GM18909 (cell line): ENCODE data around the gene MISP3.
"Not testable (repeated sequence)": the region's sequence is repeated elsewhere in the genome, so short reads cannot be mapped to it uniquely, and the experiment has no call there.

Source experiments
- ATAC-seq: cut with Tn5 transposase; IDR thresholded peaks from one replicate; pipeline ENCODE4 v1.9.1; 2021; ENCODE audit warnings: mild to moderate bottlenecking; ENCODE audit not compliant: unreplicated experiment, poor library complexity

Gene MISP3

DNA sequence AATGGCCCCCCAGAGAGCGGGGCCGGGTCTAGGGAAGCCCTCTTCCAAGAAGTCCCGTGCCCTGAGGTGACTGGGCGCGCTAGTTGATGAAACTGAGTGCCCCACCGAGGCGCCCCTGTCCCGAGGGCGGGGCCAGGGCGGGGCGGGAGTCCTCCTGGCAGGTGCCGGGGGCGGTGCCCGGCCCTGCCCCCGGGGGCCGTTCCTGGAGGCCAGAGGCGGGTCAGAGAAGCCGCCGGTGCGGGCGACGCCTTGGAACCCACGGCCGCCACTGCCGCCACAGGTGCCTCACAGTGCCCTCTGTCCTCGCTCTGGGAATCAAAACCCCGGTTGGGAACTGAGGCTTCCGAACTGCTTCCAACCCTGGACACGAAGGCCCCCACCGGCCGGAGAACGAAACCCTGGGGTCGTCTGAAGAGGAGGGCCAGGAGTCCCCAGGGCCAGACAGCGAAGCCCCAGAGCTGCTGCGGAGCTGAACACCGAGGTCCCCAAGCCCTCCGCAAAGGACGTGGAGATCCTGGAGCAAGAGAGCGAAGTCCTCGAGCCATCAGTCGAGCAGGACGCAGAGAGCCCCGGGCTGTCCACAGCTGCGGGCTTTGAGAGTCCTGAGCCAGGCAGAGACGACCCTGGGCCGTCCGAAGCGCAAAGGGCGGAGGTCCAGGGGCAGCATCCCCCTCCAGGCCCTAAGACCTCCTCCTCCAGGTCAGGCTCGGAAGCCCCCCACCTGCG, at the start of gene MISP3:
MISP3 (plus strand) TSS at position 252 of the 726 bp plus-strand sequence. CDS start 524 bp downstream, outside the sequence.
- ATAC-seq: peak; percentile 34

DNA sequence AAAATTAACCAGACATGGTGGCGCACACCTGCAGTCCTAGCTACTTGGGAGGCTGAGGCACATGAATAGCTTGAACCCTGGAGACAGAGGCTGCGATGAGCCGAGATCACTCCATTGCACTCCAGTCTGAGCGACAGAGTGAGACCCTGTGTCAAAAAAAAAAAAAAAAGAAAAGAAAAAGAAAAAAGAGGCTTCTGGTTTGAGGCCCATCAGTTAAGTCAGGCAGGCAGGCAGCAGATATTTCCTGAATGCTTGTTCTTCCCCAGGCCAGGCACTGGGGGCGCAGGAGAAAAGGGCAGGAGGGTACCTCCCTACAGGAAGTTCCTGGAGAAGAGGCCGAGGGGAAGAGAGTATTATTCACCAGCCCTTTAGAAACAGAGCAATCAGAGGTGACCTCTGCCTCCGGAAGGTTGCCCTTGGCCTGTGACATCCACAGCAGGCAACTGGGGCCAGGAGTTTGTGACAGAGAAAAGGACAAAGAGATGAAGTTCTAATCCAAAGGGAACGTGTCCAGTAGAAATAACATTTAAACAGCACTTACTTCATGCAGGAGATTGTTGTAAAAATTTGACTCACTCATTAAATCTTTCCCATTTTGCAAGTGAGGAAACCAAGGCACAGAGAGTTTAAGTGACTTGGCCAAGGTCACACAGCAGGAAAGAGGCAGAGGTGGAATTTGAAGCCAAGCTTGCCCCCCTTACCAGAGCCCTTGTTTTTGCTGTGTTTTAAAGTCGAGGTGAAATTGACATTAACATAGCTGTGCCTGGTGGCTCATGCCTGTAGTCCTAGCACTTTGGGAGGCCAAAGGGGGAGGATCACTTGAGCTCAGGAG, 49.0 kb upstream of the MISP3 start:
- ATAC-seq: no peak

DNA sequence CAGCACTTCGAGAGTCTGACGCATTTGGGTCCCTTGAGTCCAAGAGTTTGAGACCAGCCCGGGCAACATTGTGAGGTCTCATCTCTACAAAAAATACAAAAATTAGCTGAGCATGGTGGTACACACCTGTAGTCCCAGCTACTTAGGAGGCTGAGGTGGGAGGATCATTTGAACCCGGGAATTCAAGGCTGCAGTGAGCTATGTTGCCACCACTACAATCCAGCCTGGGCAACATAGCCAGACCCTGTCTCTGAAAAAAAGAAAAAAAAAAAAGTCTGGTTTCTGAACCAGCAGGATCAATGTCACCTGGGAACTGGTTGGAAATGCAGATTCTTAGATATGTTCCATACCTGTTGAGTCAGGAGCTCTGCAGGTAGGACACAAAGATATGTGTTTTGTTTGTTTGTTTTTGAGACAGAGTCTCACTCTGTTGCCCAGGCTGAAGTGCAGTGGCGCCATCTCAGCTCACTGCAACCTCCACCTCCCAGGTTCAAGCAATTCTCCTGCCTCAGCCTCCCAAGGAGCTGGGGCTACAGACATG, 45.9 kb upstream of the MISP3 start:
- not testable (repeated sequence) for ATAC-seq

DNA sequence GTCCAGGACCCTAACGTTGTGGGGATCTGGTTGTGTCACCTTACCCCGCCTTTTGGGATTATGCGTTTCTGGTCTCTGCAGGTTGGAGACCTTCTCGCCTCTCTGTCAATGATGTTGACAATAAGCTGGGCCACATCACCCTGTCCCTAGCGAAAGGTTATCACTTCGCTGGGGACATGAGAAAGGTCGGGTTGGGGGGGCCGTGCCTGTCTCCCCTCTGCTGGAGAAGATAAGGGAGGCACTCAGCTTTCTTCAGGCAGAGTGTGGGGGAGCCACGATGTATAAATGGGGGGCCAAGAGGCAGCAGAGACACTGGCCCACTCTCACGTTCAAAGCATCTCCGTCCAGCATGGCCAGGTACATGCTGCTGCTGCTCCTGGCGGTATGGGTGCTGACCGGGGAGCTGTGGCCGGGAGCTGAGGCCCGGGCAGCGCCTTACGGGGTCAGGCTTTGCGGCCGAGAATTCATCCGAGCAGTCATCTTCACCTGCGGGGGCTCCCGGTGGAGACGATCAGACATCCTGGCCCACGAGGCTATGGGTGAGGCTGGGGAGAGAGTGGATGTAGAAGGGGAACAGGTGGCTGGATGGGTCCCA, 44.6 kb upstream of the MISP3 start, which contains the start of gene RLN3:
RLN3 (plus strand) TSS at position 293 of the 595 bp plus-strand sequence; CDS start at position 350, 57 bp downstream.
- ATAC-seq: no peak

DNA sequence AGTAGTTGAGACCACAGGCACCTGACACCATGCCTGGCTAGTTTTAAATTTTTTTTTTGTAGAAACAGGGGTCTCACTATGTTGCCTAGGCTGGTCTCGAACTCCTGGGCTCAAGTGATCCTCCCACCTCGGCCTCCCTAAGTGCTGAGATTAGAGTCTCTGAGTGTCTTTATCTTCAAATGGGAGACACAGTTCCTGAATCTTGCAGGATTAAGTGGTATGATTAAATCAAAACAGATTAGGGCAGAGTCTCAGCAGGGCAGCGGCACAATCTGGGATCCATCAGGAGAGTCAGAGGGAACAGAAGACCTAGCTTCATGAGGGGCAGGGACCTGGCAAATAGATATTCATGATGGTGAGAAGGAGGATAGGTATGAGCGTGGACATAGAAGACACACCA, 43.7 kb upstream of the MISP3 start:
- ATAC-seq: no peak

DNA sequence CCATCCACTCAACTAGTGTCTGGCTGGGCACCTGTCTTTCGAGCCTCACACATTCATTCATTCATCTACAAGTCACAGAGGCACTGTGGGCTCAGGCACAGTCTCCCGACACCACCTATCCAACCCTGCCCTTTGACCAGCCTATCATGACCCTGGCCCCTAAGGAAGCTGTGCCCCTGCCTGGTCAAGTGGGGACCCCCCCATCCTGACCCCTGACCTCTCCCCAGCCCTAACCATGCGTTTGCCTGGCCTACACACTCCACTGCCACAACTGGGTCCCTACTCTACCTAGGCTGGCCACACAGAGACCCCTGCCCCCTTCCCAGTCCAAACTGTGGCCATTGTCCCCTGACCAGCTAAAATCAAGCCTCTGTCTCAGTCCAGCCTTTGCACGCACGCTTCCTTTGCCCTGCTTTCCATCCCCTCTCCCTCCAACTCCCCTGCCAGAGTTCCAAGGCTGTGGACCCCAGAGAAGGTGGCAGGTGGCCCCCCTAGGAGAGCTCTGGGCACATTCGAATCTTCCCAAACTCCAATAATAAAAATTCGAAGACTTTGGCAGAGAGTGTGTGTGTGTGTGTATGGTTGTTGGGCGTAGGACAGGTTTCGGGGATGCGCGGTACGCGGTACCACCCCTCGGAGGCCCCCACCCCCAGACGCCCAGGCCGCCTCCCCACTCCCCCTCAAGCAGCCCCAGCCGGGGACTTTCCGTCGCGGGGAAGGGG, 41.4 kb upstream of the MISP3 start:
- ATAC-seq: no peak

DNA sequence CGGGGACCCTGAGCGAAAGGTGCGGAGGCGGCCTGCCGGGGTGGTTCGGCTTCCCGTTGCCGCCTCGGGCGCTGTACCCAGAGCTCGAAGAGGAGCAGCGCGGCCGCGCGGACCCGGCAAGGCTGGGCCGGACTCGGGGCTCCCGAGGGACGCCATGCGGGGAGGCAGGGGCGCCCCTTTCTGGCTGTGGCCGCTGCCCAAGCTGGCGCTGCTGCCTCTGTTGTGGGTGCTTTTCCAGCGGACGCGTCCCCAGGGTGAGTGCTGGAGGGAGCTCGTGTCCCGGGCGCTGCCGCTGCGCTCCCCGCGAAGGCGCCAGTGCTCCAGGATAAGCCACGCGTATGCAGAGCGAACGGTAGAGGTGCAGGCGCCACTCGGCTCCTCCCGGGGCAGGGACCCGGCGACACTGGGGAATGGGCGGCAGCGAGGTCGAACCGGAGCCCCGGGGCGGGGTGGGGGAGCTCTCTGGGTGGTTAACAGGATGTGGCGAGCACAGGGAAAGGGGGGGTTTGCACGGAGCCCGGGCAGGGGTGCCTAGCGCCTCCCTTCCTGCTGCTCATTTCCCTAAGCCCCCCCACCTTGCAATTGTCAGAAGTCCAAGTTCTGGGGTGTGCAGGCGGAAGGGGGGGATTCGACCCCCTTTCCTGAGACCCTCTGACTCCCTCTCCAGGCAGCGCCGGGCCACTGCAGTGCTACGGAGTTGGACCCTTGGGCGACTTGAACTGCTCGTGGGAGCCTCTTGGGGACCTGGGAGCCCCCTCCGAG, 40.7 kb upstream of the MISP3 start, which contains the start of gene IL27RA:
IL27RA (plus strand) TSS at position 44 of the 762 bp plus-strand sequence; CDS start at position 155, 111 bp downstream.
- ATAC-seq: peak; percentile 65

DNA sequence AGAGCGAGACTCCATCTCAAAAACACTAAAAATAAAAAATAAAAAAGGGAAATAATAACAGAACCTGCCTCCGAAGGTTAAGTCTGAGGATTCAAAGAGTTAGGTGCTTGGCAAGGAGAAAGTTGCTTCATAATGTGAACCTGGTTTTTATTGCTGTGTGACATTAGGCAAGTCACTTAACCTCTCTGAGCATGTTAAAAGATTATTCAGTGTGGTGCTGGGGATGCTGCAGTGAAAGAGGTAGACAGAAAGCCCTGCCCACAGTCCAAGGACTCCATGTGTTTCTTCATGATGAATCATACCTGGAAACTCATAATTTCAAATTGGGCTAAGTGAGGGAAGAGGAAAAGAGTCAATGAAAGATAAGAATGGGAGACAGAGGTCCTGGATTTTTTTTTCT, 38.6 kb upstream of the MISP3 start:
- ATAC-seq: no peak

DNA sequence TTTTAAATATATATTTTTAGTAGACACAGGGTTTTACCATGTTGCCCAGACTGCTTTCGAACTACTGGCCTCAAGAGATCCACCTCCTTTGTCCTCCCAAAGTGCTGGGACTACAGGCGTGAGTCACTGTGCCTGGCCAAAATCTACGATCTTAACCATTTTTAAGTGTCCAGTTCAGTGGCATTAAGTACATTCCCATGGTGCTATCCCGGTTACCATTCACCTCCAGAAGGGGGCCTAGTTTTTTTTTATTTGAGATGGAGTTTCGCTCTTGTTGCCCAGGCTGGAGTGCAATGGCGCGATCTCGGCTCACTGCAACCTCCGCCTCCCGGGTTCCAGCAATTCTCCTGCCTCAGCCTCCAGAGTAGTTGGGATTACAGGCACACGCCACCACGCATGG, 37.4 kb upstream of the MISP3 start:
- not testable (repeated sequence) for ATAC-seq

DNA sequence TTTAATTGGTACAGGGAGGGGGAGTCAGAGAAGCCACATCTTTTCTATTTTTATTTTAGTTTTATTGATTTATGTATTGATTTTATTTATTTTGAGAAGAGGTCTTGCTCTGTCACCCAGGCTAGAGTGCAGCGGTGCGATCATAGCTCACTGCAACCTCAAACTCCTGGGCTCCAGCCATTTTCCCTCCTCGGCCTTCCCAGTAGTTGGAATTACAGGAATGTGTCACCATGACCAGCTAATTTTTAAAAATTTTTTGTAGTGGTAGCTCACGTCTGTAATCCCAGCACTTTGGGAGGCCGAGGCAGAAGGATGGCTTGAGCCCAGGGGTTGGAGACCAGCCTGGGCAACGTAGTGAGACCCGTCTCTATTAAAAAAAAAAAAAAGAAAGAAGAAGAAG, 36.9 kb upstream of the MISP3 start:
- ATAC-seq: no peak

DNA sequence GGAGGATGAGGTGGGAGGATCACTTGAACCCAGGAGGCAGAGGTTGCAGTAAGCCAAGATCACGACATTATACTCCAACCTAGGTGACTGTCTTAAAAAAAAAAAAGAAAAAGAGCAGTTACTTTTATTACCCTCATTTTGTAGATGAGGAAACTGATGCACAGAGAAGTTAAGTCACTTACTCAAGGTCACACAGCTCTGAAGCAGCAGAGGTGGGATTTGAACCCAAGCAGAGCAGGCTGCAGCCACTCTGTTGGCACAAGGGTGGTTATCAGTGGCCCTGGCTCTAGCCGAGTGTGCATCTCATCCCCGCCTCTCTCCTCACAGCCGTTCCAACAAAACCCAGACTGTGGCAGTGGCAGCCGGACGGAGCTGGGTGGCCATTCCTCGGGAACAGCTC, 33.4 kb upstream of the MISP3 start:
- no peak for ATAC-seq

DNA sequence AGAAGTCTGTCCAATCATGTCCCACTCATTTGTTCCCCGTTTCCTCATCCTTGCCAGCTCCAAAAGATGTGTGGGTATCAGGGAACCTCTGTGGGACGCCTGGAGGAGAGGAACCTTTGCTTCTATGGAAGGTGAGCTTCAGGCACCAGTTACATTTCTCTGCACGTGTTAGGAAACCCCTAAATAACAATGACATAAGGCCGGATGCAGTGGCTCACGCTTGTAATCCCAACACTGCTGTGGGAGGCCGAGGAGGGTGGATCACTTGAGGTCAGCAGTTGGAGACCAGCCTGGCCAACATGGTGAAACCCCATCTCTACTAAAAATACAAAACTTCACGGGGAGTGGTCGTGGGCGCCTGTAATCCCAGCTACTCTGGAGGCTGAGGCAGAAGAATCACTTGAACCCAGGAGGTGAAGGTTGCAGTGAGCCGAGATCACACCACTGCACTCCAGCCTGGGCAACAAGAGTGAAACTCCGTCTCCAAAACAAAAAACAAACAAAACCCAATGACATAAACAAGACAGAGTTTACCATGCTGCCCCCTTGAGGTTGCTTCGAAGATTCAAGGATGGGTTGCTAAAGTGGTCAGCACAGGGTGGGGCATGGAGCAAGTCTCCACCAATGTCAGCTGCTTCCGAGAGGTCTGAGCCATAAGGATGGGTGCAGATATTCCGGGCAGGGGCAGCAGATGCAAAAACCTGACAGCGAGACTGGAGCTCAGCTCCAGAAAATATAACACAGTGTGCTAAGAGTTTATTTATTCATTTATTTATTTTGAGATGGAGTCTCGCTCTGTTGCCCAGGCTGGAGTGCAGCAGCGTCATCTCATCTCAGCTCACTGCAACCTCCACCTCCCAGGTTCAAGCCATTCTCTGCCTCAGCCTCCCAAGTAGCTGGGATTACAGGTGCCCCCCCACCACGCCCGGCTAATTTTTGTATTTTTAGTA, 29.7 kb upstream of the MISP3 start:
- not testable (repeated sequence) for ATAC-seq

DNA sequence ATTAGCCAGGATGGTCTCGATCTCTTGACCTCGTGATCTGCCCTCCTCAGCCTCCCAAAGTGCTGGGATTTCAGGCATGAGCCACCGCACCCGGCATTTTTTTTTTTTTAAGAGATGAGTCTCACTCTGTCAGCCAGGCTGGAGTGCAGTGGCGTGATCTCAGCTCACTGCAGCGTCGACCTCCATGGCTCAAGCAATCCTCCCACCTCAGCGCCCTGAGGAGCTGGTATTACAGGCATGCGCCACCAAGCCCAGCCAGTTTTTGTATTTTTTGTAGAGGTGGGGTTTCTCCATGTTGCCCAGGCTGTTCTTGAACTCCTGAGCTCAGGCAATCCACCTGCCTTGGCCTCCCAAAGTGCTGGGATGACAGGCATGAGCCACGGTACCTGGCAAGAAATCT, 24.7 kb upstream of the MISP3 start:
- ATAC-seq: not testable (repeated sequence)

DNA sequence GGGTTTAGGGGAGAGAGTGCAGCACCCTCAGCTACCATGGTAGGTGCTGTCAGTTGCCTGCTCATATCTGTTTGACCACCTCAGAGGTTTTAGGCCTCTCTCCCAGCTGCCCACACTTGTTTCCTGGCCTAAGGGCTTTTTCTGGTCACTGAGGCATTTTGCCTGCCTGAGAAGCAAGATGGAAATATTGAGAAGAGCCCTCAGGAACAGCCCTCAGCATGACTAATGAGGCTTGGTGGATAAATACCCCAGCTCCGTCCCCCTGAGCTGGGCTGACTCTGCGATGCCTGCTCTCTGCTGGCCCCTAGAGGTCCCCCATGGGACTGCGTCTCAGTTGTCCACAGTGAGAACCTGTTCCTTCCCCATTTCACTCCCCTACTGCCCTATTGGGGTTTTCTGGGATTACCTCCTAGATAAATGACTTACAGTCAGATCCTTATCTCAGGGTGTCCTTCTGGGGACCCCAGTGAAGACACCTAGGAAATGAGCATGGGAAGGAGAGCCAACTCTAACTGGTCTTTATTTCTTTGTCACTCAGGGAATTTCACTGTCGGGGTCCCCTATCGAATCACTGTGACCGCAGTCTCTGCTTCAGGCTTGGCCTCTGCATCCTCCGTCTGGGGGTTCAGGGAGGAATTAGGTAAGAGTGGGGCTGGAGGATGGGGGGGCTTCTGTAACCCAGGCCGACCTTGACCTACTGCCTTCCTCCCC, 24.0 kb upstream of the MISP3 start:
- no peak for ATAC-seq

DNA sequence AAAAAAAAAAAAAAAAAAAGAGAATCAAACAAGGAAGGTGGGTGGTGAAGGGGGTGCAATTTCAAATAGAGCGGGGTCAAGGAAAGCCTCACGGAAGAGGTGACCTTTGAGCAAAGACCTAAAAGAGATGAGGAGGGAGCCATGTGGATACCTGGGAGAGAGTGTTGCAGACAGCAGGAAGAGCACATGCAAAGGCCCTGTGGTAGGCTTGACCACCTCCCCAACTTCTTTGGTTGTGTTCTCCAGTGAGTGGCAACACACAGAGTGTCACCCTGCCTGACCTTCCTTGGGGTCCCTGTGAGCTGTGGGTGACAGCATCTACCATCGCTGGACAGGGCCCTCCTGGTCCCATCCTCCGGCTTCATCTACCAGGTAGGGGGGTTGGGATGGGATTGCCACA, 22.1 kb upstream of the MISP3 start:
- no peak for ATAC-seq

DNA sequence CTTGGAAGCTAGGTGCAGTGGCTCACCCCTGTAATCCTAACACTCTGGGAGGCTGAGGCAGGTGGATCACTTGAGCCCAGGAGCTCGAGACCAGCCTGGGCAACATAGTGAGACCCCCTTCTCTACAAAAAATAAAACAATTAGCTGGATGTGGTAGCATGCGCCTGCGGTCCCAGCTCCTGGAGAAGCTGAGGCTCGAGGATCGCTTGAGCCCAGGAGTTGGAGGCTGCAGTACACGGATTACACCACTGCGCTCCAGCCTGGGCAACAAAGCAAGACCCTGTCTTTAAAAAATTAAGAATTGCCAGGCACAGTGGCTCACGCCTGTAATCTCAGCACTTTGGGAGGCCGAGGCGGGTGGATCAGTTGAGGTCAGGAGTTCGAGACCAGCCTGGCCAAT, 21.6 kb upstream of the MISP3 start:
- ATAC-seq: not testable (repeated sequence)

DNA sequence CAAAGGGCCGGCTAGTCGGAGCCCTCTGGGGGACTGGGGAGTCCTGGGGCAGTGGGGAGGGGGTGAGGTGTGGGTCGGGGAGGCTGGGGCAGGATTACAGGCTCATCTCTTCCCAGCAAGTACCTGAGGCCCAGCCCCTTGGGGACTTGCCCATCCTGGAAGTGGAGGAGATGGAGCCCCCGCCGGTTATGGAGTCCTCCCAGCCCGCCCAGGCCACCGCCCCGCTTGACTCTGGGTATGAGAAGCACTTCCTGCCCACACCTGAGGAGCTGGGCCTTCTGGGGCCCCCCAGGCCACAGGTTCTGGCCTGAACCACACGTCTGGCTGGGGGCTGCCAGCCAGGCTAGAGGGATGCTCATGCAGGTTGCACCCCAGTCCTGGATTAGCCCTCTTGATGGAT, 20.6 kb upstream of the MISP3 start:
- ATAC-seq: no peak

DNA sequence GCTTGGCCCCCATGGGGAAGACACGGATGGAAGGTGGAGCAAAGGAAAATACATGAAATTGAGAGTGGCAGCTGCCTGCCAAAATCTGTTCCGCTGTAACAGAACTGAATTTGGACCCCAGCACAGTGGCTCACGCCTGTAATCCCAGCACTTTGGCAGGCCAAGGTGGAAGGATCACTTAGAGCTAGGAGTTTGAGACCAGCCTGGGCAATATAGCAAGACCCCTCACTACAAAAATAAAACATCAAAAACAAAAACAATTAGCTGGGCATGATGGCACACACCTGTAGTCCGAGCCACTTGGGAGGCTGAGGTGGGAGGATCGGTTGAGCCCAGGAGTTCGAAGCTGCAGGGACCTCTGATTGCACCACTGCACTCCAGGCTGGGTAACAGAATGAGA, 20.1 kb upstream of the MISP3 start:
- ATAC-seq: no peak
